Measurements from ENCODE around the gene COPS7A.

DNA sequence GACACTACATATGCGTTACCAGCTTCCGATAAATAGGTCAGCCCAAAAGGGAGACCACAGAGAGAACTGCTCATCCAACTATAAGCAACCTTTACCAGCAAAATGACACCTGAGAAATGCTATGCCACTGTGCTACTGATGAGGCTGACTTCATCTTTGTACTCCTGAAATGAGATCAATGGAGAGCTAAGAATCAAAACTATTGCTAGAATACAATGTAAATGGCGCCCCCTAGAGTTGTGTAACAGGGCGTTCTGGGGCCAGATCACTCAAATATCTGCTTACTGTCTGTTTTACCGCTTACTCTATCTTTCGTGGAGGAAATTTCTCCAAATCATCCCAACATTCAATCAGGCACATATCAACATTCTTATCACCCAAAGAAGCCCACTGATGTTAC, 39.2 kb upstream of the COPS7A start:
- TF ChIP-seq CTCF (conservative IDR thresholded peaks at IDR 0.05; ENCODE audit: low read depth, low read length) (peak; percentile 69), EZH2 (IDR thresholded peaks at IDR 0.05; ENCODE audit: low read length, unreplicated experiment) (no peak), EZH2phosphoT487 (IDR thresholded peaks at IDR 0.05; ENCODE audit: borderline replicate concordance, low read length) (no peak)

Data from PC-3 (cell line).